GM21786 (cell line): ENCODE data around the gene POC1B.

Experiments used
- ATAC-seq: cut with Tn5 transposase; IDR thresholded peaks from one replicate; pipeline ENCODE4 v1.9.1; 2021; ENCODE audit not compliant: unreplicated experiment

The POC1B gene

GRCh38 chr12:89424389-89424788 lies 101.5 kb downstream of the POC1B start:
- ATAC-seq: no peak

DNA sequence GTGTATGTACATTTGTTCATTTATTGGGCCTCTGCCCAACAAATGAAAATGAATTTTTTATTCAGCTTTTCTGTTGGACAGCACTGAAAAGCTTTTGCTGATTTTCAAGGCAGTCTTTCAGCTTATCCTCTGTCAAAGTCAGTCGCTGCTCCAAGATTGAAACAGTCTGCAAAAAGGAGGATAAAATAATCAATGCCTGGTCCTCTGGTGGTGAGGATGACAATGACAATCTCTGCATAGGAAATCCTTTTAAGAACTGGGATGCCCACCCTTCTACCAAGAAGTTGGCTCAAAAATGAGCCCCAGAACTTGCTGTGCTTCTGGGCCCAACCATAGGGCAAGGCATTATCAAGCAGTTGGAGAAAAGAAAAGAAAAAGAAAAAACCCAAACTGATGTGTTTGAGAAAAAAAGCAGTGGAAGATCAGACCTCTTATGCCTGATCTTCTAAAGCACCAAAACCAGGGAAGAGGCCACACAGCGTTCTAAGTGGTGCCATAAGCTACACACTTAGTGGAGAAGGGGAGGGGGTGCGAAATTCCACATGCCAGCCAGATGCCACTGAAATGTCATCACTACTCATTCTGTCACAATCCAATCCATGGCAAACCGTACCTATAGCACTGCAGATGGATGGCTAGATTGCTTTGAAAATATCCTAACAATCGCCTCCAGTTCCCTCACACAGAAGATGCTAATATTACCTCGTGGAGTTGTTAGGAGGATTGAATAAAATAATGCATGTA lies 104.6 kb downstream of the POC1B start:
- no peak for ATAC-seq

- no peak for ATAC-seq
Observed at GRCh38 chr12:89418228-89418910, 107.5 kb downstream of the POC1B start.

- ATAC-seq: no peak
Observed at GRCh38 chr12:89417246-89417977, 108.4 kb downstream of the POC1B start.

- ATAC-seq: no peak
Observed at GRCh38 chr12:89416049-89416792, 109.6 kb downstream of the POC1B start.

DNA sequence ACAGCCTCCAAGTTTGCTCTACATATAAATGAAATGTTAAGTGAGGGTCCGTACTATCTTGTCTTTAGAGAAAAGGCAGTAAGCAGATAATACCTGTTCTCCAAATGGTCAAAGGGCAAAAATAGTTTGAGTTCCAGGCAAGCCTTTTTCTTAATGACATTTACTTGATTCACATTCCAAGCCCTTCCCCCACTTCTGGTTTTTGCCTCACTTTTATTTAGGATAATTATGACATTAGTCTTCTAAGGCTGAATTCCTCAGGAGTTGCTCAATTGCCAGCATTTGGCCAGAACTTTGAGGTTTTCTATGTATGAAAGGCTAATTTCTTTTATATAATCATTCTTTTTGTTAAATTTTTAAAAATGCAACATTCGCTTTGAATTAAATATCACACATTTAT lies 111.0 kb downstream of the POC1B start:
- no peak for ATAC-seq

DNA sequence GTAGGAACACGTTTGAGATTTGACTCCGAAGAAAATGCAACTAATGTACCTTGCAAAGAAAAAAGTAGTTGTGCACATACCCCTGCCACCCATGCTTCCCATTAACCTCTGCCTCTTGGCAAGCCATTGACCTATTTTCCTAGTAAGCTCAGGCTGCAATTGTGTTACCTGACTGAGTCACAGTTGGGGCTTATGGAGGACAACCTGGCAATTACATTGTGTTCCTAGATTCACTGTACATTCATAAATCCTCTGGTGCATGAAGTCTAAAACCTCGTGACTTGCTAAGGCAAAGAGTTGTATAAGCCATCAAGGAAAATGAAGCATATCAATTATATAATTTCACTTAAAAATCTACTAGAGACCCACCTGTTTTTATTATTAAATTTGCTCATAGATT lies 111.5 kb downstream of the POC1B start:
- ATAC-seq: no peak

DNA sequence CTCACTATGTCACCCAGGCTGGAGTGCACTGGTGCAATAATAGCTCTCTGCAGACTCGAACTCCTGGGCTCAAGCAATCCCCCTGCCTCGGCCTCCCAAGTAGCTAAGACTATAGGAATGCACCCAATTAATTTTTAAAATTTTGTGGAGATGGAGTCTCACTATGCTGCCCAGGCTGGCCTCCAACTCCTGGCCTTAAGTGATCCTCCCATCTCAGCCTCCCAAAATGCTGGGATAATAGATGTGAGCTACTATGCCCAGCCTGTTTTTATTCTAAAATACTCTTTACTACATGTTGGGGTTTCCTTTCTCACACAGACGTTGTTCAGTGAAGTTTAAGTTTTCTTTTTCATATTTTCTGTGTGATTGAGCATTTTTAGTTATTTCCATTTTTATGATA lies 112.6 kb downstream of the POC1B start:
- no peak for ATAC-seq

- ATAC-seq: no peak
Observed at GRCh38 chr12:89412665-89413064, 113.2 kb downstream of the POC1B start.

GRCh38 chr12:89411846-89412245 lies 114.0 kb downstream of the POC1B start:
- ATAC-seq: no peak

DNA sequence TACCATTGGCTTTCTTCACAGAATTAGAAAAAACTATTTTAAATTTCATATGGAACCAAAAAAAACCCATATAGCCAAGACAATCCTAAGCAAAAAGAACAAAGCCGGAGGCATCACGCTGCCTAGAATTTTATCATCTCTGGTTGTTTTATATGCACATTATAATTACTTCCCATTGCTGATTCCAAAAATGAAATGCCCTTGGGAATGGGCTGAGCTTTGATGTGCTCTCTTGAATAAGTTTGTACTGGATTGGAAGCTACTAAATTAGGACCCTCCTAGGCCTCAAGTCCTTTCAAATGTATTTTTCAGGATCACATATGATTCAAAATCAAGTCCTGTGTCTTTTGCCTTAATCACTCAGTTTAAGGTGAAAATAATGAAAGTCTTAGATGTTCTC lies 114.6 kb downstream of the POC1B start:
- ATAC-seq: no peak

DNA sequence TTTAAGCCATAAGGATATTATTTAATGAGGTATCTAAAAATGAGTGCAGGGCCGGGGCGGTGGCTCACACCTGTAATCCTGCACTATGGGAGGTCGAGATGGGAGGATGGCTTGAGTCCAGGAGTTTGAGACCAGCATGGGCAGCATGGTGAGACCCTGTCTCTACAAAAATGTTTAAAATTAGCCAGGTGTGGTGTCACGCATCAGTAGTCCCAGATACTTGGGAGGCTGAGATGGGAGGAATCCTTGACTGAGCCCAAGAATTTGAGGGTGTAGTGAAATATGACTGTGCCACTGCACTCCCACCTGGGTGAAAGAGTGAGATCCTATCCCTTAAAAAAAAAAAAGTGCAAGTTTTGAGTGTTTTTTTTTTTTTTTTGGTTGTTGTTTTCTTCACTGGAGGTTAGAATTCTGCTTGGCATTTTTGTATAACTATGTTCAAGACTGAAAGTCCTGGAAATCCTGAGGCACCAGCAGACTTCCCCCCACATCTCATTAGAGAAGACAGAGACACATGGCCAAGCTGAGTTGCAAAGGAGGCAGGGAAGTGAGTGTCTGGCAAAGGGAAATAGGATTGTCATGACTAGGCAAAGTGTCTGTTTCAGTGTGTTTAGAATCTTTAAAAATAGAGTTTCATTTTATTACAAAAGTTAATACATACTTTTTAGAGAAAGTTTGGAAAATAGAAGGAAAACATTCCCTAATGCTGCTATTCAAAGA lies 120.1 kb downstream of the POC1B start:
- ATAC-seq: no peak

GRCh38 chr12:89401433-89402058 lies 124.3 kb downstream of the POC1B start:
- no peak for ATAC-seq

DNA sequence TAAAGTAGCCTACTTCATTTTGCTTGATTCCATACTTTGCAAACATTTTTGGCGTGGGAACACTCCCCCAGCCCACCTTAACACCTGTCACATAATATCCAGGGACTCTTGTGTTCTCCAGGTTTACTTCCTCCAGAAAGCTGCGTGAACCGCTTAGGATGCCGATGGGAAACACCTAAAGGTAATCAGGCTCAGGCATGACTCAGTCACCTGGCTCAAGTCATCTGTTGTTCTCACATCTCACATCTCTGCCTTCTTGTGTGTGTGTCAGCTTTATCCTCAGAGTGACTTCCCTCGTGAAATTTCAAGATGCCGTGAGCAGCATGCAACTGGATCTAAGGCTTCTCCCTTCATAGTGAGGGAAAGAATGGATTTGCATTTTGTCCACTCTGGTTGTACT lies 125.4 kb downstream of the POC1B start:
- ATAC-seq: no peak

DNA sequence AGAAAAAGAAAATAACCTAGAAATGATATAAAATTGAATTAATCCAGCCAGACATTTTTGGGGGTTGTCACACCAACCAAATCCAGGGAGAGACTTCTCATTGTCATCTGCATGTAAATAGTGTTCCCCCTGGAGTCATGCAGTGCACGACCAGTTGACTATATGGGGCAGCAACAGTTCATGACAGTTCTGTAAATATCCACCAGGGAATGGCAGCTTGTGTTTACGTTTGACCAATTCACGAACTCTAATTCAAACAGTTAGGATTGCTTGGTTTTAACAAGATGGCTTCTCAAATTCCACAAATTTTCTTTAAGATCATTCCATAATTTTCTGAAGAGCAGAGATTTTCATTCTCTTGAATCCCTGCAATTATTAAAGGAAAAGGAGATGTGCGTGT lies 130.1 kb downstream of the POC1B start:
- ATAC-seq: no peak

DNA sequence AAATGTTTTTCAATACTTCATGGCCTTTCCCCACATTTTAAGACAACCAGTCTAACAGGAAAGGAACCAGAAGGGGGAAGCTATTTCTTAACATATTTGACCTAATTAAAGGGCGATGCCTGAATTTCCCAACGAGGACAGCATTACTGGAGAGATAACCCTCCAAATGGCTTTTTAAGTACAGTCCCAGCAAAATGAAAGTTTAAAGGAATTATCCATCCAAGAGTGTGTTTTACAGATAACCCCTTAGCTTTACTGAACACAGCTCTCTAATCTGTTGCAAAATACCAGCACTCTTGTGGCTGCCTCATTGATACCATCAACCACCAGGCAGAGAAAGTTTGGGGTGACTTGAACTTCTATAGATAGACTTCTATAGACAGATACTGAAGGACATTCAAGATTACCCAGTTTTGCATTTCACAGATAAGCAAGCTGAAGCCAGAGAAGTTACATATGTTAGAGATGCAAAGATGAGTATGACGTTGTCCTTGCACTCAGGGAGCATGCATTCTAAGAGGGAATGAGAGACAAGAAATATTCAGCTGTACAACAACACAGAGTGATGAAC lies 132.2 kb downstream of the POC1B start:
- ATAC-seq: no peak

DNA sequence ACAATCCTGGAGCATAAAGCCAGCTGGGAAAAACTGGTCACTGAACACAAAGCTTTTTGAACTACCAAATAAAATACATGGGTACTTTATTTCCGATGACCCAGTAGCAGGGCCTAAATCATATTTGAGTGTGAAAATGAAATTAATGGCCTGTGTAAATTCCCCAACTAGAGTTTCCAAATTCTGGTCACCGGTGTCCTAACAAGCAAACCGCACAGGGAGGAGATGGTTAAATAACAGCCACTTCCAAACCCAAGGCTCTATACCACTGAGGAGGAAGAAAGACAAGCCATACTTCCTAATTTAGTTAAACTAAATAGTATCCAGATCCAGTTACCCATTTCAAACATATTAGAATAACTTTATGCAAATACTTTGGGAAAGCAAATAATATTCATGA lies 133.5 kb downstream of the POC1B start:
- no peak for ATAC-seq

- no peak for ATAC-seq
Observed at GRCh38 chr12:89391726-89392336, 134.0 kb downstream of the POC1B start.
